DND-41 (cell line): Measurements from ENCODE around the gene SYT5.

Experiments
- ATAC-seq: fragments of 200-7000 bp; cut with Tn5 transposase; 3 replicates; pipeline ENCODE4 v1.9.1; 2021; ENCODE audit warnings: low read depth; ENCODE audit not compliant: insufficient read depth
- DNase-seq: peaks from one replicate; pipeline ENCODE4 v3.0.0-alpha.2; 2020
- H2AFZ ChIP-seq: 2 replicates; pipeline ENCODE4 v1.6.0; 2012; ENCODE audit warnings: low read depth, low read length
- H3K27ac ChIP-seq: 2 replicates; pipeline ENCODE4 v1.5.1; 2012; ENCODE audit warnings: low read length, inconsistent platforms
- H3K27me3 ChIP-seq: fragments of 200-600 bp; sonication (generic); 2 replicates; pipeline ENCODE4 v1.6.0; 2012; ENCODE audit warnings: low read length, mild to moderate bottlenecking, inconsistent platforms; ENCODE audit not compliant: insufficient read depth, poor library complexity
- H3K36me3 ChIP-seq: 2 replicates; pipeline ENCODE4 v1.5.1; 2012; ENCODE audit warnings: low read length, inconsistent platforms; ENCODE audit not compliant: insufficient read depth
- H3K4me1 ChIP-seq: 2 replicates; pipeline ENCODE4 v1.5.1; 2012; ENCODE audit warnings: mild to moderate bottlenecking, low read length; ENCODE audit not compliant: insufficient read depth
- H3K4me2 ChIP-seq: 2 replicates; pipeline ENCODE4 v1.6.0; 2012; ENCODE audit warnings: mild to moderate bottlenecking, moderate library complexity, low read length, inconsistent platforms; ENCODE audit not compliant: insufficient read depth
- H3K4me3 ChIP-seq, 2 experiments: fragments of 200-600 bp in 1 of 2; shearing (Covaris generic) in 1 of 2; 2 replicates each; pipeline ENCODE4 v1.5.1; 2012 to 2016; ENCODE audit warnings: inconsistent platforms in 2 of 2, low read length in 2 of 2, mild to moderate bottlenecking in 2 of 2, low read depth in 1 of 2, moderate library complexity in 1 of 2
- H3K79me2 ChIP-seq: 2 replicates; pipeline ENCODE4 v1.6.0; 2012; ENCODE audit warnings: low read length, inconsistent platforms; ENCODE audit not compliant: insufficient read depth
- H3K9ac ChIP-seq: 2 replicates; pipeline ENCODE4 v1.6.0; 2012; ENCODE audit warnings: low read depth, mild to moderate bottlenecking, inconsistent platforms, low read length, moderate library complexity
- H3K9me3 ChIP-seq: 2 replicates; pipeline ENCODE4 v1.5.1; 2012; ENCODE audit warnings: low read length, moderate library complexity, mild to moderate bottlenecking, inconsistent platforms; ENCODE audit not compliant: insufficient read depth, severe bottlenecking
- H4K20me1 ChIP-seq: 2 replicates; pipeline ENCODE4 v1.6.0; 2012; ENCODE audit warnings: low read length; ENCODE audit not compliant: insufficient read depth
- CTCF ChIP-seq: IDR thresholded peaks from 2 replicates; pipeline ENCODE4 v1.5.1; 2012; ENCODE audit warnings: borderline replicate concordance, low read length, moderate library complexity, mild to moderate bottlenecking; ENCODE audit not compliant: poor library complexity, severe bottlenecking; ENCODE audit errors: extremely low read depth
- EZH2 ChIP-seq: IDR thresholded peaks from 3 replicates; pipeline ENCODE4 v1.6.1; 2012; ENCODE audit warnings: borderline replicate concordance, low read depth, mild to moderate bottlenecking, moderate library complexity, low read length, inconsistent platforms; ENCODE audit not compliant: severe bottlenecking

Gene SYT5

GRCh38 chr19:55179606-55180484, at the start of gene SYT5:
TSS of gene SYT5 (minus strand) at chr19:55180289. CDS start at chr19:55179041, 1,248 bp downstream.
- no peak within 1 kb of the TSS for H2AFZ ChIP-seq
- peaks cover 27% of the 10 kb centered on the region for H3K4me1 ChIP-seq
- TF ChIP-seq CTCF (no peak), EZH2 (no peak)
- H3K4me3 ChIP-seq = peak within 1 kb of the TSS in 1 of 2 experiments; percentile 38; a peak in 2 of 4 replicates
- H3K27me3 ChIP-seq = peaks cover 8% of the 10 kb centered on the region
- H3K9ac ChIP-seq = no peak within 1 kb of the TSS
- no peaks in the 10 kb centered on the region for H3K36me3 ChIP-seq
- ATAC-seq (peak; percentile 71), DNase-seq (peak; percentile 77)
- H4K20me1 ChIP-seq = peaks cover 24% of the 10 kb centered on the region
- H3K79me2 ChIP-seq = no peaks in the 10 kb centered on the region
- H3K9me3 ChIP-seq = no peaks in the 10 kb centered on the region
- peak within 1 kb of the TSS; percentile 60 for H3K4me2 ChIP-seq
- no peak within 1 kb of the TSS for H3K27ac ChIP-seq

GRCh38 chr19:55229789-55230182, 49.7 kb upstream of the SYT5 start:
- Histone ChIP-seq H2AFZ (no peak overlapping the region), H3K27ac (no peak overlapping the region), H3K36me3 (peaks cover 87% of the 10 kb centered on the region), H3K9me3 (no peaks in the 10 kb centered on the region), H3K4me1 (no peaks in the 10 kb centered on the region), H3K4me2 (no peak overlapping the region), H3K4me3 (no peak overlapping the region), H3K9ac (no peak overlapping the region), H3K27me3 (no peaks in the 10 kb centered on the region), H4K20me1 (peaks cover 67% of the 10 kb centered on the region), H3K79me2 (no peaks in the 10 kb centered on the region)
- TF ChIP-seq CTCF = no peak
- TF ChIP-seq EZH2 = no peak
- ATAC-seq (no peak), DNase-seq (no peak)

- no peaks in the 10 kb centered on the region for H3K27me3 ChIP-seq
- peaks cover 81% of the 10 kb centered on the region for H3K36me3 ChIP-seq
- H3K27ac ChIP-seq = no peak overlapping the region
- H3K79me2 ChIP-seq = no peaks in the 10 kb centered on the region
- peaks cover 63% of the 10 kb centered on the region for H4K20me1 ChIP-seq
- DNase-seq (no peak), ATAC-seq (no peak)
- no peak overlapping the region for H2AFZ ChIP-seq
- H3K4me3 ChIP-seq = no peak overlapping the region
- TF ChIP-seq EZH2 (no peak), CTCF (no peak)
- H3K4me2 ChIP-seq = no peak overlapping the region
- no peaks in the 10 kb centered on the region for H3K4me1 ChIP-seq
- no peaks in the 10 kb centered on the region for H3K9me3 ChIP-seq
- H3K9ac ChIP-seq = no peak overlapping the region
Observed at GRCh38 chr19:55229145-55229788, 49.2 kb upstream of the SYT5 start.
